ENCODE data around the gene ACAA1. TPM values are rescaled to one million over a fixed set of nuclear protein-coding genes. Genes with fewer than 3 reads are reported as not detected.
A peak's percentile ranks its signal among the peaks of the same experiment; 100 is the strongest.

The ACAA1 gene
- total and polyA plus RNA-seq, 2 of the 4 experiments (the other 2 are of a cell fraction), result 30.8 to 62.4 TPM

DNA sequence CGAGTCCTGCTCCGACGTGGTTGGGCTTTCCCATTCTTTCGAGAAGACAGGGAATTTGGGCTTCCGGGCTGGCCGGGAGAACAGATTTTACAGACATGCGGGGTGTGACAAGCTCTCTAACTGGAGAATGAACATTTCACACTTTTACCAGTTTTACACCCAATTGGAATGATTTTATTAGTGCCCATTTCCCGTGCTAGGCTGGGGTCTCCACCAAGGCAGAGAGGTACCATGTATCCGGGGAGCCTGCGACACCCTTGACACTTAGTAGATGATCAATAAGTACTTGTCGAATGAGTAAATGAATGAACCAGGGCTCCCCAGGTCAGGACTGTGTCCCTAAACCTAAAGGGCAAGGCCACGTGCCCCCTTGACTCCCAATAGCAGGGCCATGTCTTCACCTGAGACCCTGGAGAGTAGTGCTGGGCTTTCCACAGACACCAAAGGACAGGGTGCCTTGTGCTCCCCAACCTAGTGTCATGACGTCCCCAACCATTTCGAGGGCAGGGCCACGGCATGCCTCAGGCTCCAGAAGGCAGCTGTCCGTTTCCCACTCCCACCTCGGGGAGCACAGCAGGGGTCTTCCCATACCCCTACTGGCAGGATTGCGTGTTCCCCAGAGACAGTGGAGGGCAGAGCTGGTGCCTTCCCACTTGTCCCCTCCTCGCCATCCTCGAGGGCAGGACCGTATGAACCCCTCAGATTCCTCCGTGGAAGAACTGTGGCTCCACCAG lies 855 bp upstream of the ACAA1 start:
- H2BK5ac ChIP-seq (ENCODE audit: low read depth, low read length, poor library complexity, severe bottlenecking), result peak overlapping the region; percentile 63
- peak overlapping the region; percentile 90 for H4K91ac ChIP-seq (ENCODE audit: insufficient read depth, low read depth, low read length)
- TF ChIP-seq CEBPB (IDR thresholded peaks at IDR 0.05; ENCODE audit: low read depth, low read length), result no peak
- no peak for TF ChIP-seq MXI1 (IDR thresholded peaks at IDR 0.05; ENCODE audit: borderline replicate concordance, low read depth, low read length)
- TF ChIP-seq BHLHE40 (IDR thresholded peaks at IDR 0.05; ENCODE audit: low read depth, low read length), result no peak
- no peak for TF ChIP-seq RCOR1 (IDR thresholded peaks at IDR 0.05; ENCODE audit: insufficient replicate concordance, low read length)
- TF ChIP-seq SMC3 (IDR thresholded peaks at IDR 0.05; ENCODE audit: low read depth, low read length), result no peak
- H3K18ac ChIP-seq (ENCODE audit: low read depth, low read length), result peak overlapping the region; percentile 76
- peak overlapping the region; percentile 96 for H2AFZ ChIP-seq (replicated peaks; ENCODE audit: low read length, poor library complexity)
- POLR2A ChIA-PET (ENCODE audit: unreplicated experiment), result interaction anchor here (0.8 to 1.6 kb wide), 2 partner anchors 20 to 28 kb away, joined by 3 to 10 read pairs; partner anchors contain the start of gene OXSR1
- peak overlapping the region; percentile 71 for H3K4me2 ChIP-seq (ENCODE audit: low read depth, low read length)
- H3K56ac ChIP-seq (ENCODE audit: extremely low read depth, insufficient read depth, low read length), result peak overlapping the region; percentile 64; the same call in 1 of the 2 replicates
- peak overlapping the region; percentile 78; the same call in 1 of the 2 replicates for H2BK20ac ChIP-seq (ENCODE audit: low read depth, low read length)
- H2AK9ac ChIP-seq (replicated peaks; ENCODE audit: low read depth, low read length, poor library complexity), result peak overlapping the region; percentile 95
- peak overlapping the region; percentile 80 for H2AK5ac ChIP-seq (ENCODE audit: low read depth, low read length)
- H3K4ac ChIP-seq (ENCODE audit: low read depth, low read length), result peak overlapping the region; percentile 96
- H3K14ac ChIP-seq (replicated peaks; ENCODE audit: low read depth, low read length), result peak overlapping the region; percentile 93
- H3K23ac ChIP-seq (ENCODE audit: low read depth, low read length), result peak overlapping the region; percentile 88
- no peak for ATAC-seq (ENCODE audit: low read depth)
- H4K20me1 ChIP-seq (ENCODE audit: insufficient read depth, low read length), result 0 out of 2 replicates have a peak, but pooled peaks cover 3% of the 10 kb centered on the region
- in situ Hi-C loops (cut with MboI; ENCODE audit: low sequenced_read_pairs) (loop anchor here (10.0 kb wide), 1 partner anchor 347 kb away; no protein-coding TSS in a partner anchor), intact Hi-C loops (cut with micrococcal nuclease) (loop anchor here (1.0 to 2.0 kb wide), 5 partner anchors 59 to 209 kb away; partner anchors contain the start of gene XYLB), dilution Hi-C loops (cut with HindIII; ENCODE audit: low sequenced_read_pairs, unreplicated experiment) (no loop called here)
- H4K5ac ChIP-seq (ENCODE audit: low read depth, low read length), result peak overlapping the region; percentile 88
- H3K27ac ChIP-seq (ENCODE audit: insufficient read depth, low read length), result peak overlapping the region; percentile 78
- 31% methylated on average over 13 of the region's 22 CpGs; no CpG with 5 or more reads in 1 of the 2 experiments for WGBS, 2 experiments (ENCODE audit: extremely low coverage in 2 of 2, insufficient read length in 1 of 2)
- no peaks in the 10 kb centered on the region for H3K27me3 ChIP-seq (ENCODE audit: control insufficient read depth, insufficient read depth, low read length)
- peaks cover 13% of the 10 kb centered on the region for H3K4me1 ChIP-seq (ENCODE audit: control insufficient read depth, insufficient read depth, low read length)
- peak overlapping the region; percentile 97 to 99 for H4K8ac ChIP-seq (ENCODE audit: low read depth in 2 of 2, low read length in 2 of 2)
- peak overlapping the region; percentile 96 for H3K4me3 ChIP-seq (ENCODE audit: insufficient read depth, low read depth, low read length)
- peaks cover 31% of the 10 kb centered on the region for H3K36me3 ChIP-seq (ENCODE audit: control insufficient read depth, insufficient read depth, low read length)
- H2BK120ac ChIP-seq (ENCODE audit: low read depth, low read length), result peak overlapping the region; percentile 87
- peak overlapping the region; percentile 71 for H3K9ac ChIP-seq (ENCODE audit: low read depth, low read length)
- H3K9me1 ChIP-seq (ENCODE audit: insufficient read depth, low read length), result peaks cover 24% of the 10 kb centered on the region
- H2BK15ac ChIP-seq (ENCODE audit: low read depth, low read length), result peak overlapping the region; percentile 72; the same call in 1 of the 3 replicates
- H3K9me3 ChIP-seq (ENCODE audit: control insufficient read depth, insufficient read depth, low read length), result no peaks in the 10 kb centered on the region
- DNase-seq, result no peak
- H3K79me1 ChIP-seq (ENCODE audit: low read depth in 1 of 2, low read length in 2 of 2), result peaks cover 30 to 79% of the 10 kb centered on the region in 2 experiments
- no TSS peak for BruUV-seq (replicated peaks)
- CTCF ChIA-PET, result interaction anchor here (1.0 to 1.2 kb wide), 3 partner anchors 20 to 161 kb away, joined by 3 to 5 read pairs (median 3); no protein-coding TSS in a partner anchor
